IMR-90 (cell line): ENCODE data around the gene CHRNA10. TPM values are rescaled to one million over a fixed set of nuclear protein-coding genes. Genes with fewer than 3 reads are reported as not detected.

Experiments
- ATAC-seq: fragments of 200-7000 bp; cut with Tn5 transposase; 2 replicates; pipeline ENCODE4 v1.9.1; 2020; ENCODE audit warnings: low read depth, mild to moderate bottlenecking, moderate library complexity
- BruUV-seq: library from RNA; stranded (reverse); fragments of 400-500 nt; replicated peaks from 2 replicates; lab custom pipeline; 2021; lab: Mats Ljungman, UMichigan
- CTCF ChIA-PET: fragments of 300-600 bp; formaldehyde crosslinking; extraction: SDS; loops from one replicate; lab custom pipeline; 2021; ENCODE audit warnings: antibody characterized with exemption; lab: Yijun Ruan, JAX
- POLR2A ChIA-PET: fragments of 300-600 bp; sonication (Branson Sonifier 250); formaldehyde crosslinking; loops from one replicate; lab custom pipeline; 2022; ENCODE audit warnings: antibody characterized with exemption; ENCODE audit not compliant: unreplicated experiment; lab: Charles Lee
- DNase-seq: peaks from one replicate; pipeline ENCODE4 v3.0.0; 2013
- H2AFZ ChIP-seq: replicated peaks from 2 replicates; pipeline ENCODE3; 2013; ENCODE audit warnings: low read length, mild to moderate bottlenecking; ENCODE audit not compliant: poor library complexity
- H2AK5ac ChIP-seq: 2 replicates; pipeline ENCODE4 v1.6.1; 2013; ENCODE audit warnings: low read depth, low read length, inconsistent platforms
- H2AK9ac ChIP-seq: replicated peaks from 2 replicates; pipeline ENCODE3; 2013; ENCODE audit warnings: mild to moderate bottlenecking, low read depth, low read length, moderate library complexity; ENCODE audit not compliant: poor library complexity
- H2BK120ac ChIP-seq: 2 replicates; pipeline ENCODE4 v1.6.1; 2013; ENCODE audit warnings: low read depth, low read length, inconsistent platforms
- H2BK15ac ChIP-seq: 3 replicates; pipeline ENCODE4 v1.6.1; 2013; ENCODE audit warnings: low read depth, low read length, inconsistent platforms
- H2BK20ac ChIP-seq: 2 replicates; pipeline ENCODE4 v1.6.1; 2013; ENCODE audit warnings: low read depth, mild to moderate bottlenecking, inconsistent platforms, low read length, moderate library complexity
- H2BK5ac ChIP-seq: 2 replicates; pipeline ENCODE4 v1.6.1; 2013; ENCODE audit warnings: mild to moderate bottlenecking, low read depth, low read length, inconsistent platforms; ENCODE audit not compliant: poor library complexity, severe bottlenecking
- H3K14ac ChIP-seq: replicated peaks from 2 replicates; pipeline ENCODE4 v1.6.1; 2013; ENCODE audit warnings: low read depth, low read length, inconsistent platforms
- H3K18ac ChIP-seq: 2 replicates; pipeline ENCODE4 v1.6.1; 2013; ENCODE audit warnings: low read depth, low read length, control low read depth
- H3K23ac ChIP-seq: 2 replicates; pipeline ENCODE4 v1.6.1; 2013; ENCODE audit warnings: low read depth, low read length, inconsistent platforms
- H3K27ac ChIP-seq: 2 replicates; pipeline ENCODE4 v1.5.1; 2013; ENCODE audit warnings: mild to moderate bottlenecking, control low read depth, low read length; ENCODE audit not compliant: insufficient read depth
- H3K27me3 ChIP-seq: 2 replicates; pipeline ENCODE4 v1.6.1; 2013; ENCODE audit warnings: low read length; ENCODE audit not compliant: control insufficient read depth, insufficient read depth
- H3K36me3 ChIP-seq: 2 replicates; pipeline ENCODE4 v1.6.1; 2013; ENCODE audit warnings: low read length, mixed read lengths; ENCODE audit not compliant: control insufficient read depth, insufficient read depth
- H3K4ac ChIP-seq: 2 replicates; pipeline ENCODE4 v1.6.1; 2013; ENCODE audit warnings: low read depth, low read length, inconsistent platforms
- H3K4me1 ChIP-seq: 2 replicates; pipeline ENCODE4 v1.6.1; 2013; ENCODE audit warnings: low read length, mixed read lengths; ENCODE audit not compliant: control insufficient read depth, insufficient read depth
- H3K4me2 ChIP-seq: 2 replicates; pipeline ENCODE4 v1.6.1; 2013; ENCODE audit warnings: low read depth, mild to moderate bottlenecking, control low read depth, low read length, moderate library complexity
- H3K4me3 ChIP-seq: 2 replicates; pipeline ENCODE4 v1.5.1; 2013; ENCODE audit warnings: low read depth, mild to moderate bottlenecking, control low read depth, low read length, moderate library complexity; ENCODE audit not compliant: insufficient read depth
- H3K56ac ChIP-seq: 2 replicates; pipeline ENCODE4 v1.6.1; 2013; ENCODE audit warnings: low read length, inconsistent platforms; ENCODE audit not compliant: insufficient read depth; ENCODE audit errors: extremely low read depth
- H3K79me1 ChIP-seq, 2 experiments: 2 replicates each; pipeline ENCODE4 v1.6.1; 2013; ENCODE audit warnings: low read length in 2 of 2, inconsistent platforms in 1 of 2, low read depth in 1 of 2
- H3K9ac ChIP-seq: 2 replicates; pipeline ENCODE4 v1.6.1; 2013; ENCODE audit warnings: low read depth, low read length, control low read depth
- H3K9me1 ChIP-seq: 2 replicates; pipeline ENCODE4 v1.6.1; 2013; ENCODE audit warnings: low read length, inconsistent platforms; ENCODE audit not compliant: insufficient read depth
- H3K9me3 ChIP-seq: 2 replicates; pipeline ENCODE4 v1.6.1; 2013; ENCODE audit warnings: low read length; ENCODE audit not compliant: control insufficient read depth, insufficient read depth
- H4K20me1 ChIP-seq: 2 replicates; pipeline ENCODE4 v1.6.1; 2013; ENCODE audit warnings: low read length, inconsistent platforms; ENCODE audit not compliant: insufficient read depth
- H4K5ac ChIP-seq: 2 replicates; pipeline ENCODE4 v1.6.1; 2013; ENCODE audit warnings: mild to moderate bottlenecking, low read depth, low read length, control low read depth
- H4K8ac ChIP-seq, 2 experiments: 2 replicates each; pipeline ENCODE4 v1.6.1; 2013; ENCODE audit warnings: low read depth in 2 of 2, low read length in 2 of 2, control low read depth in 1 of 2, inconsistent platforms in 1 of 2
- H4K91ac ChIP-seq: 2 replicates; pipeline ENCODE4 v1.6.1; 2013; ENCODE audit warnings: low read depth, low read length, inconsistent platforms; ENCODE audit not compliant: insufficient read depth
- ELK1 ChIP-seq: fragments of 150-350 bp; IDR thresholded peaks from 2 replicates; pipeline ENCODE4 v1.6.1; 2016; ENCODE audit warnings: low read depth, mild to moderate bottlenecking, low read length, moderate library complexity, borderline replicate concordance
- MXI1 ChIP-seq: IDR thresholded peaks from 2 replicates; pipeline ENCODE4 v1.6.1; 2012; ENCODE audit warnings: low read depth, mild to moderate bottlenecking, low read length, moderate library complexity, borderline replicate concordance
- RCOR1 ChIP-seq: IDR thresholded peaks from 2 replicates; pipeline ENCODE4 v1.6.1; 2012; ENCODE audit warnings: mild to moderate bottlenecking, low read length, improper control_type of control experiment; ENCODE audit not compliant: insufficient replicate concordance
- RFX5 ChIP-seq: IDR thresholded peaks from 2 replicates; pipeline ENCODE4 v1.8.0; 2012; ENCODE audit warnings: low read depth, mild to moderate bottlenecking, low read length, moderate library complexity
- WGBS, 2 experiments: methylation state at CpG; one replicate each; pipeline versions ENCODE4 v1.1.5 to v1.1.7; 2013; ENCODE audit warnings: missing lambda C conversion rate in 2 of 2; ENCODE audit not compliant: insufficient read length in 1 of 2; ENCODE audit errors: extremely low coverage in 2 of 2; 5-methylcytosine and 5-hydroxymethylcytosine counted together
- dilution Hi-C: fragments of 300-500 bp; cut with HindIII; formaldehyde crosslinking; loops from one replicate; pipeline ENCODE4 v1.14.3; 2018; ENCODE audit warnings: low sequenced_read_pairs; ENCODE audit not compliant: unreplicated experiment
- in situ Hi-C: fragments of 300-500 bp; cut with MboI; formaldehyde crosslinking; loops from 3 replicates; pipeline ENCODE4 v1.14.3; 2019; ENCODE audit warnings: low sequenced_read_pairs, inconsistent platforms, mixed read lengths
- intact Hi-C: fragments of 100-400 bp; cut with micrococcal nuclease; formaldehyde crosslinking; loops from 2 replicates; pipeline ENCODE4 v1.10.0; 2022
- polyA plus RNA-seq, 3 experiments: library from polyadenylated mRNA; depleted of rRNA; stranded (reverse); fragments of >200 nt; gene quantifications; 2 replicates each; pipeline ENCODE4 v1.2.3, GENCODE V29; 2012; ENCODE audit warnings: low replicate concordance in 1 of 3
- total RNA-seq: library from RNA; depleted of rRNA; stranded (reverse); fragments of >200 nt; gene quantifications from 2 replicates; pipeline ENCODE4 v1.2.3, GENCODE V29; 2012
- TF ChIP-seq, protein P1 (sequence below): fragments of 150-350 bp; IDR thresholded peaks from 2 replicates; pipeline ENCODE4 v1.6.1; 2017; ENCODE audit warnings: mild to moderate bottlenecking, antibody characterized with exemption, low read length, low read depth

CHRNA10 gene
- total and polyA plus RNA-seq, 2 of the 4 experiments (the other 2 are of a cell fraction), result 0.36 to 0.79 TPM

- no peak overlapping the region for H4K5ac ChIP-seq
- ATAC-seq (no peak), DNase-seq (no peak)
- TF ChIP-seq RCOR1 (no peak), ELK1 (no peak), MXI1 (no peak), RFX5 (no peak)
- TF ChIP-seq, protein P1, sequence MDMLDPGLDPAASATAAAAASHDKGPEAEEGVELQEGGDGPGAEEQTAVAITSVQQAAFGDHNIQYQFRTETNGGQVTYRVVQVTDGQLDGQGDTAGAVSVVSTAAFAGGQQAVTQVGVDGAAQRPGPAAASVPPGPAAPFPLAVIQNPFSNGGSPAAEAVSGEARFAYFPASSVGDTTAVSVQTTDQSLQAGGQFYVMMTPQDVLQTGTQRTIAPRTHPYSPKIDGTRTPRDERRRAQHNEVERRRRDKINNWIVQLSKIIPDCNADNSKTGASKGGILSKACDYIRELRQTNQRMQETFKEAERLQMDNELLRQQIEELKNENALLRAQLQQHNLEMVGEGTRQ, result no peak
- no peak overlapping the region for H3K14ac ChIP-seq
- no peaks in the 10 kb centered on the region for H3K4me1 ChIP-seq
- CTCF ChIA-PET, result no interaction called here
- no peak overlapping the region for H3K18ac ChIP-seq
- no peak overlapping the region for H2BK20ac ChIP-seq
- H3K56ac ChIP-seq, result no peak overlapping the region
- H3K4me2 ChIP-seq, result no peak overlapping the region
- H4K8ac ChIP-seq, result no peak overlapping the region
- H3K27ac ChIP-seq, result no peak overlapping the region
- dilution Hi-C loops, result no loop called here
- H3K9me3 ChIP-seq, result no peaks in the 10 kb centered on the region
- no peak overlapping the region for H2BK5ac ChIP-seq
- in situ Hi-C loops, result no loop called here
- H4K20me1 ChIP-seq, result no peaks in the 10 kb centered on the region
- no peak overlapping the region for H4K91ac ChIP-seq
- H2AK5ac ChIP-seq, result no peak overlapping the region
- no peak overlapping the region for H3K23ac ChIP-seq
- no peak overlapping the region for H2BK15ac ChIP-seq
- 88% methylated on average over 1 of the region's 10 CpGs; no CpG with 5 or more reads in 1 of the 2 experiments for WGBS, 2 experiments
- H3K4me3 ChIP-seq, result no peak overlapping the region
- H3K36me3 ChIP-seq, result peaks cover 19% of the 10 kb centered on the region
- intact Hi-C loops, result no loop called here
- no peak overlapping the region for H2AFZ ChIP-seq
- no peak overlapping the region for H3K9ac ChIP-seq
- H2BK120ac ChIP-seq, result no peak overlapping the region
- H3K9me1 ChIP-seq, result no peaks in the 10 kb centered on the region
- H3K4ac ChIP-seq, result no peak overlapping the region
- no peaks in the 10 kb centered on the region for H3K79me1 ChIP-seq
- no peaks in the 10 kb centered on the region for H3K27me3 ChIP-seq
- H2AK9ac ChIP-seq, result no peak overlapping the region
- POLR2A ChIA-PET, result no interaction called here
- no TSS peak for BruUV-seq
These were observed 7.1 kb downstream of the CHRNA10 start for GRCh38 chr11:3664032-3664630.
